PC-3 (cell line): ENCODE results near the gene GATAD2B.

ENCODE experiments used
- CTCF ChIP-seq: fragments of 300-600 bp; sonication (generic); conservative IDR thresholded peaks from 2 replicates; pipeline ENCODE4 v1.5.1; 2017; ENCODE audit warnings: antibody characterized with exemption, low read depth, mild to moderate bottlenecking, low read length
- EZH2 ChIP-seq: fragments of 300-600 bp; sonication (generic); IDR thresholded peaks from one replicate; pipeline ENCODE4 v1.6.1; 2017; ENCODE audit warnings: antibody characterized with exemption, mild to moderate bottlenecking, low read length; ENCODE audit not compliant: unreplicated experiment
- EZH2phosphoT487 ChIP-seq: fragments of 300-600 bp; sonication (generic); IDR thresholded peaks from 2 replicates; pipeline ENCODE4 v1.6.1; 2018; ENCODE audit warnings: mild to moderate bottlenecking, antibody characterized with exemption, low read length, borderline replicate concordance

- no peak for TF ChIP-seq CTCF
- TF ChIP-seq EZH2: no peak
- TF ChIP-seq EZH2phosphoT487: no peak
Observed at GRCh38 chr1:153777648-153778047, 145.1 kb downstream of the GATAD2B start.
